SJSA1 (cell line): ENCODE measurements around the gene MSI2. TPM values are rescaled to one million over a fixed set of nuclear protein-coding genes. Genes with fewer than 3 reads are reported as not detected.

Source experiments
- DNase-seq, 2 experiments: peaks; one replicate each; pipeline ENCODE4 v3.0.0-alpha.2; 2015 to 2020; ENCODE audit warnings: low spot score in 2 of 2, low read depth in 1 of 2
- H3K27ac ChIP-seq: fragments of 250-450 bp; sonication (Bioruptor Pico); 2 replicates; pipeline ENCODE4 v1.5.1; 2020; ENCODE audit warnings: mild to moderate bottlenecking, moderate library complexity
- H3K27me3 ChIP-seq: fragments of 250-450 bp; sonication (Bioruptor Pico); replicated peaks from 2 replicates; pipeline ENCODE4 v1.5.1; 2020; ENCODE audit warnings: mild to moderate bottlenecking, moderate library complexity
- H3K36me3 ChIP-seq: fragments of 250-450 bp; sonication (Bioruptor Pico); 2 replicates; pipeline ENCODE4 v1.5.1; 2020; ENCODE audit warnings: mild to moderate bottlenecking
- H3K4me1 ChIP-seq: fragments of 250-450 bp; sonication (Bioruptor Pico); replicated peaks from 2 replicates; pipeline ENCODE4 v1.6.1; 2021; ENCODE audit warnings: mild to moderate bottlenecking
- H3K4me3 ChIP-seq: fragments of 250-450 bp; sonication (Bioruptor Pico); 2 replicates; pipeline ENCODE4 v1.5.1; 2020; ENCODE audit warnings: mild to moderate bottlenecking
- H3K9me3 ChIP-seq: fragments of 250-450 bp; sonication (Bioruptor Pico); replicated peaks from 2 replicates; pipeline ENCODE4 v1.5.1; 2020; ENCODE audit warnings: mild to moderate bottlenecking
- total RNA-seq: library from RNA; depleted of rRNA; stranded (reverse); fragments of >200 nt; shearing (Covaris generic); gene quantifications from 2 replicates; pipeline ENCODE4 v1.2.3, GENCODE V29; 2014

Gene MSI2
- total RNA-seq, 1 experiment from 2014 or later = 39.8 TPM

GRCh38 chr17:57555636-57556175 lies 299.4 kb downstream of the MSI2 start:
- H3K4me3 ChIP-seq = no peak overlapping the region
- H3K36me3 ChIP-seq = no peaks in the 10 kb centered on the region
- H3K27ac ChIP-seq = peak overlapping the region; percentile 92; the same call in 1 of the 2 replicates
- H3K27me3 ChIP-seq = no peaks in the 10 kb centered on the region
- H3K9me3 ChIP-seq = no peaks in the 10 kb centered on the region
- peaks cover 63% of the 10 kb centered on the region for H3K4me1 ChIP-seq
- no peak for DNase-seq

GRCh38 chr17:57556320-57556719 lies 300.0 kb downstream of the MSI2 start:
- H3K4me1 ChIP-seq = peaks cover 63% of the 10 kb centered on the region
- H3K9me3 ChIP-seq = no peaks in the 10 kb centered on the region
- H3K4me3 ChIP-seq = no peak overlapping the region
- no peaks in the 10 kb centered on the region for H3K36me3 ChIP-seq
- DNase-seq = no peak
- H3K27me3 ChIP-seq = no peaks in the 10 kb centered on the region
- H3K27ac ChIP-seq = peak overlapping the region; percentile 92

GRCh38 chr17:57556977-57557376 lies 300.7 kb downstream of the MSI2 start:
- Histone ChIP-seq H3K9me3 (no peaks in the 10 kb centered on the region), H3K27ac (peak overlapping the region; percentile 92), H3K4me3 (no peak overlapping the region), H3K27me3 (no peaks in the 10 kb centered on the region), H3K36me3 (no peaks in the 10 kb centered on the region), H3K4me1 (peaks cover 63% of the 10 kb centered on the region)
- no peak for DNase-seq

- Histone ChIP-seq H3K27me3 (no peaks in the 10 kb centered on the region), H3K9me3 (no peaks in the 10 kb centered on the region), H3K4me3 (no peak overlapping the region), H3K36me3 (no peaks in the 10 kb centered on the region), H3K4me1 (peaks cover 62% of the 10 kb centered on the region), H3K27ac (peak overlapping the region; percentile 92)
- no peak for DNase-seq
Observed at GRCh38 chr17:57557416-57557815, 301.1 kb downstream of the MSI2 start.

GRCh38 chr17:57557834-57558681 lies 301.7 kb downstream of the MSI2 start:
- H3K27me3 ChIP-seq = no peaks in the 10 kb centered on the region
- H3K36me3 ChIP-seq = no peaks in the 10 kb centered on the region
- H3K4me3 ChIP-seq = no peak overlapping the region
- peak overlapping the region; percentile 92 for H3K27ac ChIP-seq
- no peaks in the 10 kb centered on the region for H3K9me3 ChIP-seq
- H3K4me1 ChIP-seq = peaks cover 56% of the 10 kb centered on the region
- DNase-seq = peak; percentile 96 to 99

GRCh38 chr17:57559226-57559625 lies 302.9 kb downstream of the MSI2 start:
- no peaks in the 10 kb centered on the region for H3K27me3 ChIP-seq
- H3K4me3 ChIP-seq = no peak overlapping the region
- no peaks in the 10 kb centered on the region for H3K9me3 ChIP-seq
- H3K27ac ChIP-seq = peak overlapping the region; percentile 92
- no peaks in the 10 kb centered on the region for H3K36me3 ChIP-seq
- DNase-seq = no peak
- H3K4me1 ChIP-seq = peaks cover 44% of the 10 kb centered on the region

GRCh38 chr17:57559634-57560318 lies 303.5 kb downstream of the MSI2 start:
- H3K9me3 ChIP-seq = no peaks in the 10 kb centered on the region
- no peak overlapping the region for H3K27ac ChIP-seq
- H3K4me1 ChIP-seq = peaks cover 38% of the 10 kb centered on the region
- H3K36me3 ChIP-seq = no peaks in the 10 kb centered on the region
- no peak overlapping the region for H3K4me3 ChIP-seq
- DNase-seq = no peak
- H3K27me3 ChIP-seq = no peaks in the 10 kb centered on the region

- Histone ChIP-seq H3K4me3 (no peak overlapping the region), H3K27ac (no peak overlapping the region), H3K36me3 (no peaks in the 10 kb centered on the region), H3K9me3 (no peaks in the 10 kb centered on the region), H3K4me1 (peaks cover 38% of the 10 kb centered on the region), H3K27me3 (no peaks in the 10 kb centered on the region)
- DNase-seq = no peak
Observed at GRCh38 chr17:57560319-57560705, 304.0 kb downstream of the MSI2 start.

- Histone ChIP-seq H3K4me3 (no peak overlapping the region), H3K4me1 (peaks cover 31% of the 10 kb centered on the region), H3K9me3 (no peaks in the 10 kb centered on the region), H3K36me3 (no peaks in the 10 kb centered on the region), H3K27ac (no peak overlapping the region), H3K27me3 (no peaks in the 10 kb centered on the region)
- no peak for DNase-seq
Observed at GRCh38 chr17:57561072-57561861, 304.9 kb downstream of the MSI2 start.

- no peaks in the 10 kb centered on the region for H3K9me3 ChIP-seq
- DNase-seq = no peak
- no peaks in the 10 kb centered on the region for H3K27me3 ChIP-seq
- no peaks in the 10 kb centered on the region for H3K36me3 ChIP-seq
- no peak overlapping the region for H3K4me3 ChIP-seq
- peaks cover 21% of the 10 kb centered on the region for H3K4me1 ChIP-seq
- no peak overlapping the region for H3K27ac ChIP-seq
Observed at GRCh38 chr17:57562184-57562698, 305.9 kb downstream of the MSI2 start.

- Histone ChIP-seq H3K4me1 (peaks cover 6% of the 10 kb centered on the region), H3K36me3 (no peaks in the 10 kb centered on the region), H3K27ac (no peak overlapping the region), H3K27me3 (no peaks in the 10 kb centered on the region), H3K9me3 (no peaks in the 10 kb centered on the region), H3K4me3 (no peak overlapping the region)
- no peak for DNase-seq
Observed at GRCh38 chr17:57563958-57564357, 307.6 kb downstream of the MSI2 start.

GRCh38 chr17:57565176-57565575 lies 308.9 kb downstream of the MSI2 start:
- no peak overlapping the region for H3K4me3 ChIP-seq
- no peaks in the 10 kb centered on the region for H3K36me3 ChIP-seq
- DNase-seq = no peak
- no peak overlapping the region for H3K27ac ChIP-seq
- H3K9me3 ChIP-seq = no peaks in the 10 kb centered on the region
- no peaks in the 10 kb centered on the region for H3K27me3 ChIP-seq
- peaks cover 10% of the 10 kb centered on the region for H3K4me1 ChIP-seq

GRCh38 chr17:57566721-57567120 lies 310.4 kb downstream of the MSI2 start:
- H3K27me3 ChIP-seq = no peaks in the 10 kb centered on the region
- DNase-seq = no peak
- peaks cover 21% of the 10 kb centered on the region for H3K4me1 ChIP-seq
- H3K27ac ChIP-seq = no peak overlapping the region
- H3K9me3 ChIP-seq = no peaks in the 10 kb centered on the region
- no peaks in the 10 kb centered on the region for H3K36me3 ChIP-seq
- no peak overlapping the region for H3K4me3 ChIP-seq
